GM15510 (cell line): ENCODE results near the gene CTDNEP1.
A peak's percentile ranks its signal among the peaks of the same experiment; 100 is the strongest.

Experiments used
- POLR2A ChIP-seq: IDR thresholded peaks from 3 replicates; pipeline ENCODE4 v1.6.1; 2011; ENCODE audit warnings: borderline replicate concordance; ENCODE audit not compliant: insufficient read length; ENCODE audit errors: extremely low read depth

The CTDNEP1 gene

GRCh38 chr17:7216242-7217112 is 35.1 kb downstream of the CTDNEP1 start:
- TF ChIP-seq POLR2A = no peak

GRCh38 chr17:7215652-7216180 is 35.8 kb downstream of the CTDNEP1 start:
- TF ChIP-seq POLR2A = no peak

- TF ChIP-seq POLR2A = no peak
Measured at GRCh38 chr17:7215136-7215638, 36.3 kb downstream of the CTDNEP1 start.

GRCh38 chr17:7214300-7215135 is 37.0 kb downstream of the CTDNEP1 start:
- no peak for TF ChIP-seq POLR2A

GRCh38 chr17:7213895-7214299 is 37.6 kb downstream of the CTDNEP1 start:
- TF ChIP-seq POLR2A = no peak

- TF ChIP-seq POLR2A = no peak
Measured at GRCh38 chr17:7211491-7212273, 39.9 kb downstream of the CTDNEP1 start.

- no peak for TF ChIP-seq POLR2A
Measured at GRCh38 chr17:7208754-7209460, 42.6 kb downstream of the CTDNEP1 start.

- TF ChIP-seq POLR2A = no peak
Measured at GRCh38 chr17:7208027-7208571, 43.4 kb downstream of the CTDNEP1 start.

- TF ChIP-seq POLR2A = no peak
Measured at GRCh38 chr17:7207120-7208001, 44.2 kb downstream of the CTDNEP1 start.

GRCh38 chr17:7205561-7205960 is 46.0 kb downstream of the CTDNEP1 start:
- TF ChIP-seq POLR2A = no peak

GRCh38 chr17:7204828-7205461 is 46.6 kb downstream of the CTDNEP1 start:
- peak; percentile 29 for TF ChIP-seq POLR2A

GRCh38 chr17:7204336-7204735 is 47.2 kb downstream of the CTDNEP1 start:
- TF ChIP-seq POLR2A = no peak
